H1 (cell line): ENCODE data around the gene PPY. TPM values are rescaled to one million over a fixed set of nuclear protein-coding genes. Genes with fewer than 3 reads are reported as not detected.

ENCODE experiments used
- RBBP5 ChIP-seq: IDR thresholded peaks from 2 replicates; pipeline ENCODE4 v1.7.1; 2012; ENCODE audit warnings: low read depth, mild to moderate bottlenecking, inconsistent platforms, low read length, moderate library complexity, borderline replicate concordance
- polyA plus RNA-seq, 7 experiments: library from polyadenylated mRNA; depleted of rRNA in 3 of 7; stranded (reverse) in 5 of 7; unstranded in 2 of 7; fragments of >200 nt in 5 of 7; fragments of 200-250 nt in 2 of 7; gene quantifications; 1 replicate in 5 of 7; 2 replicates in 1 of 7; 4 replicates in 1 of 7; pipeline versions ENCODE4 v1.2.1 to v1.2.3, GENCODE V29; 2011 to 2013; ENCODE audit warnings: missing spikeins in 2 of 7, mixed read lengths in 2 of 7
- total RNA-seq: library from RNA; stranded (reverse); fragmentation: NEBNext Ultra II Directional; extraction: Animal tissue kit (Norgen Biotek cat#: 25700); gene quantifications from 2 replicates; pipeline ENCODE4 v1.2.1, GENCODE V29; 2021

The PPY gene
- total and polyA plus RNA-seq, 2 of the 8 experiments (the other 6 are each of a cell fraction or from before 2014, with no cell fraction given): 0.26 TPM; not detected in 1

DNA sequence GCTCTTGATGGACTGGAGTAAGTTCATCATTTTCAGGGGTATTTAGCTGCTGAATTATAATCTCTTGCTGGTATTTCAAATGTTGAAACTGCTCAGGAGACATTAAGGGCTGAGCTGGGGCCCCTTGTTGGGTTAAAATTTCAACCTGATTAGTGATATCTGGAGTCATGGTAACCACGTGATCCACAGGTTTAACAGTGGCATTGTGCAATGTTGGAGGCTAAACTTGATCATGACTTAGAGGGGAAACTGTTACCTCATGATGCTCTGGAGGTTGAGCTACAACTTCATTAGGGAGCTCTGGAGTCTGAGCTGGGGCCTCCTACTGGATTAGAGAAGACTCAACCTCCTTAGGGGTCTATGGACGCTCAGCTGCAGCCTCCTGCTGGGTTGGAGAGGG lies 17.7 kb downstream of the PPY start (continued):
- no peak for TF ChIP-seq RBBP5
